Astrocyte (in vitro differentiated cells and primary cell): ENCODE results near the gene HAPLN1. TPM values are rescaled to one million over a fixed set of nuclear protein-coding genes. Genes with fewer than 3 reads are reported as not detected.

Experiments
- DNase-seq: peaks from one replicate; pipeline ENCODE4 v3.0.0-alpha.2; 2010; ENCODE audit warnings: low read depth
- FAIRE-seq: peaks from 2 replicates; lab custom pipeline; 2011; peaks lifted over from hg19 to GRCh38; lab: Jason Lieb, UNC
- H2AFZ ChIP-seq: 2 replicates; pipeline ENCODE4 v1.6.0; 2012; ENCODE audit warnings: low read depth, low read length, inconsistent platforms
- H3K27ac ChIP-seq: 2 replicates; pipeline ENCODE4 v1.5.1; 2011; ENCODE audit warnings: low read depth, low read length, inconsistent platforms
- H3K27me3 ChIP-seq: 2 replicates; pipeline ENCODE4 v1.6.0; 2011; ENCODE audit warnings: low read length, inconsistent platforms; ENCODE audit not compliant: insufficient read depth
- H3K36me3 ChIP-seq: 2 replicates; pipeline ENCODE4 v1.5.1; 2011; ENCODE audit warnings: low read length, inconsistent platforms; ENCODE audit not compliant: insufficient read depth
- H3K4me1 ChIP-seq: 2 replicates; pipeline ENCODE4 v1.5.1; 2011; ENCODE audit warnings: low read length, inconsistent platforms; ENCODE audit not compliant: insufficient read depth
- H3K4me2 ChIP-seq: 2 replicates; pipeline ENCODE4 v1.6.0; 2012; ENCODE audit warnings: low read length, inconsistent platforms
- H3K4me3 ChIP-seq: 2 replicates; pipeline ENCODE4 v1.5.1; 2011; ENCODE audit warnings: low read depth, mild to moderate bottlenecking, low read length, inconsistent platforms; ENCODE audit not compliant: insufficient read depth
- H3K79me2 ChIP-seq: 2 replicates; pipeline ENCODE4 v1.6.0; 2012; ENCODE audit warnings: mild to moderate bottlenecking, low read length, inconsistent platforms; ENCODE audit not compliant: insufficient read depth
- H3K9ac ChIP-seq: 2 replicates; pipeline ENCODE4 v1.6.0; 2012; ENCODE audit warnings: mild to moderate bottlenecking, low read length, inconsistent platforms
- H3K9me3 ChIP-seq: 2 replicates; pipeline ENCODE4 v1.5.1; 2012; ENCODE audit warnings: low read depth, mild to moderate bottlenecking, low read length, inconsistent platforms; ENCODE audit not compliant: insufficient read depth
- H4K20me1 ChIP-seq: 2 replicates; pipeline ENCODE4 v1.6.0; 2012; ENCODE audit warnings: low read length, inconsistent platforms; ENCODE audit not compliant: insufficient read depth
- H3K27ac Mint-ChIP-seq: one replicate; pipeline ENCODE4 v1.8.0; 2021; ENCODE audit warnings: mild to moderate bottlenecking, mixed read lengths; ENCODE audit not compliant: unreplicated experiment
- H3K27me3 Mint-ChIP-seq: one replicate; pipeline ENCODE4 v1.8.0; 2021; ENCODE audit warnings: low read depth, mixed read lengths; ENCODE audit not compliant: unreplicated experiment
- H3K36me3 Mint-ChIP-seq: one replicate; pipeline ENCODE4 v1.8.0; 2021; ENCODE audit warnings: low read depth, mixed read lengths; ENCODE audit not compliant: unreplicated experiment
- H3K4me1 Mint-ChIP-seq: one replicate; pipeline ENCODE4 v1.8.0; 2021; ENCODE audit warnings: low read depth, mixed read lengths; ENCODE audit not compliant: unreplicated experiment
- H3K4me3 Mint-ChIP-seq: one replicate; pipeline ENCODE4 v1.8.0; 2021; ENCODE audit warnings: mild to moderate bottlenecking, moderate library complexity, mixed read lengths; ENCODE audit not compliant: unreplicated experiment
- H3K9me3 Mint-ChIP-seq: one replicate; pipeline ENCODE4 v1.8.0; 2021; ENCODE audit warnings: mild to moderate bottlenecking, mixed read lengths; ENCODE audit not compliant: unreplicated experiment
- CTCF ChIP-seq: IDR thresholded peaks from 2 replicates; pipeline ENCODE4 v1.5.1; 2011; ENCODE audit warnings: low read depth, mild to moderate bottlenecking, inconsistent platforms, low read length, moderate library complexity; ENCODE audit not compliant: insufficient read depth
- EZH2 ChIP-seq: IDR thresholded peaks from 2 replicates; pipeline ENCODE4 v1.6.1; 2012; ENCODE audit warnings: mild to moderate bottlenecking, low read length, inconsistent platforms; ENCODE audit not compliant: insufficient read depth
- total RNA-seq: library from RNA; stranded (reverse); gene quantifications from 2 replicates; pipeline ENCODE4 v1.2.1, GENCODE V29; 2021

HAPLN1 gene
- total RNA-seq, 1 donor from 2014 or later: 71.9 TPM

GRCh38 chr5:83703059-83703458 lies 17.6 kb downstream of the HAPLN1 start:
- Mint-ChIP-seq H3K4me1 (no peaks in the 10 kb centered on the region), H3K27me3 (no peaks in the 10 kb centered on the region), H3K36me3 (peaks cover 4% of the 10 kb centered on the region), H3K4me3 (no peak overlapping the region), H3K9me3 (peaks cover 22% of the 10 kb centered on the region), H3K27ac (no peak overlapping the region)
- Histone ChIP-seq H3K27ac (no peak overlapping the region), H3K9ac (no peak overlapping the region), H3K27me3 (no peaks in the 10 kb centered on the region), H3K36me3 (no peaks in the 10 kb centered on the region), H3K9me3 (no peaks in the 10 kb centered on the region), H3K79me2 (no peaks in the 10 kb centered on the region), H3K4me2 (no peak overlapping the region), H3K4me3 (no peak overlapping the region), H4K20me1 (no peaks in the 10 kb centered on the region), H3K4me1 (no peaks in the 10 kb centered on the region), H2AFZ (no peak overlapping the region)
- TF ChIP-seq CTCF (no peak), EZH2 (no peak)
- DNase-seq (no peak), FAIRE-seq (no peak)

- H3K79me2 ChIP-seq: no peaks in the 10 kb centered on the region
- H3K36me3 ChIP-seq: no peaks in the 10 kb centered on the region
- H3K4me3 ChIP-seq: no peak overlapping the region
- H4K20me1 ChIP-seq: no peaks in the 10 kb centered on the region
- TF ChIP-seq CTCF (no peak), EZH2 (no peak)
- Mint-ChIP-seq H3K4me1 (no peaks in the 10 kb centered on the region), H3K36me3 (peaks cover 4% of the 10 kb centered on the region), H3K4me3 (no peak overlapping the region), H3K9me3 (peaks cover 22% of the 10 kb centered on the region), H3K27ac (no peak overlapping the region), H3K27me3 (no peaks in the 10 kb centered on the region)
- DNase-seq (no peak), FAIRE-seq (no peak)
- H3K4me2 ChIP-seq: no peak overlapping the region
- no peaks in the 10 kb centered on the region for H3K9me3 ChIP-seq
- H3K9ac ChIP-seq: no peak overlapping the region
- H3K27me3 ChIP-seq: no peaks in the 10 kb centered on the region
- H3K27ac ChIP-seq: no peak overlapping the region
- H2AFZ ChIP-seq: no peak overlapping the region
- no peaks in the 10 kb centered on the region for H3K4me1 ChIP-seq
Observed at GRCh38 chr5:83701886-83702285, 18.8 kb downstream of the HAPLN1 start.

- Histone ChIP-seq H3K36me3 (no peaks in the 10 kb centered on the region), H3K9ac (no peak overlapping the region), H3K4me1 (no peaks in the 10 kb centered on the region), H4K20me1 (no peaks in the 10 kb centered on the region), H3K27ac (no peak overlapping the region), H2AFZ (no peak overlapping the region), H3K27me3 (no peaks in the 10 kb centered on the region), H3K4me3 (no peak overlapping the region), H3K9me3 (no peaks in the 10 kb centered on the region), H3K4me2 (no peak overlapping the region), H3K79me2 (no peaks in the 10 kb centered on the region)
- no peak overlapping the region for H3K27ac Mint-ChIP-seq
- H3K4me1 Mint-ChIP-seq: no peaks in the 10 kb centered on the region
- TF ChIP-seq EZH2 (no peak), CTCF (no peak)
- FAIRE-seq (no peak), DNase-seq (no peak)
- H3K4me3 Mint-ChIP-seq: no peak overlapping the region
- H3K27me3 Mint-ChIP-seq: no peaks in the 10 kb centered on the region
- H3K9me3 Mint-ChIP-seq: peaks cover 4% of the 10 kb centered on the region
- no peaks in the 10 kb centered on the region for H3K36me3 Mint-ChIP-seq
Observed at GRCh38 chr5:83689881-83690280, 30.8 kb downstream of the HAPLN1 start.
